Osteoblast (primary cell): ENCODE data around the gene TGFBR3L. TPM values are rescaled to one million over a fixed set of nuclear protein-coding genes. Genes with fewer than 3 reads are reported as not detected.

Source experiments
- DNase-seq: peaks from one replicate; pipeline ENCODE4 v3.0.0; 2011; ENCODE audit warnings: low spot score, mixed read lengths; ENCODE audit not compliant: insufficient read length; ENCODE audit errors: missing footprints
- H2AFZ ChIP-seq: 2 replicates; pipeline ENCODE4 v1.6.0; 2011; ENCODE audit warnings: mild to moderate bottlenecking, low read length
- H3K27ac ChIP-seq: 2 replicates; pipeline ENCODE4 v1.5.1; 2011; ENCODE audit warnings: mild to moderate bottlenecking, low read depth, low read length, moderate library complexity
- H3K27me3 ChIP-seq: 2 replicates; pipeline ENCODE4 v1.6.0; 2012; ENCODE audit warnings: mild to moderate bottlenecking, control low read depth, inconsistent platforms, low read length, moderate library complexity; ENCODE audit not compliant: insufficient read depth
- H3K36me3 ChIP-seq: 2 replicates; pipeline ENCODE4 v1.5.1; 2011; ENCODE audit warnings: mild to moderate bottlenecking, low read length, control low read depth, moderate library complexity; ENCODE audit not compliant: insufficient read depth
- H3K4me1 ChIP-seq: 2 replicates; pipeline ENCODE4 v1.5.1; 2011; ENCODE audit warnings: mild to moderate bottlenecking, low read length, control low read depth, moderate library complexity; ENCODE audit not compliant: insufficient read depth
- H3K4me2 ChIP-seq: 2 replicates; pipeline ENCODE4 v1.6.0; 2011; ENCODE audit warnings: mild to moderate bottlenecking, low read length; ENCODE audit not compliant: insufficient read depth
- H3K4me3 ChIP-seq: fragments of 200-600 bp; sonication (generic); 3 replicates; pipeline ENCODE4 v1.5.1; 2012; ENCODE audit warnings: mild to moderate bottlenecking, low read length, inconsistent platforms; ENCODE audit not compliant: insufficient read depth
- H3K79me2 ChIP-seq: 2 replicates; pipeline ENCODE4 v1.6.0; 2012; ENCODE audit warnings: mild to moderate bottlenecking, low read length, control low read depth, inconsistent platforms; ENCODE audit not compliant: insufficient read depth
- H3K9me3 ChIP-seq: 2 replicates; pipeline ENCODE4 v1.5.1; 2011; ENCODE audit warnings: low read depth, low read length, control low read depth
- H4K20me1 ChIP-seq: 2 replicates; pipeline ENCODE4 v1.6.0; 2012; ENCODE audit warnings: mild to moderate bottlenecking, low read length, control low read depth; ENCODE audit not compliant: insufficient read depth
- total RNA-seq: library from RNA; depleted of rRNA; stranded (reverse); fragments of >200 nt; gene quantifications from 2 replicates; pipeline ENCODE4 v1.2.3, GENCODE V29; 2012
- TF ChIP-seq, protein P1 (sequence below): IDR thresholded peaks from 2 replicates; pipeline ENCODE4 v1.5.1; 2011; ENCODE audit warnings: mild to moderate bottlenecking, low read depth, low read length, moderate library complexity; ENCODE audit errors: extremely low read depth

Gene TGFBR3L
- total RNA-seq, 1 donor = under 0.01 TPM

DNA sequence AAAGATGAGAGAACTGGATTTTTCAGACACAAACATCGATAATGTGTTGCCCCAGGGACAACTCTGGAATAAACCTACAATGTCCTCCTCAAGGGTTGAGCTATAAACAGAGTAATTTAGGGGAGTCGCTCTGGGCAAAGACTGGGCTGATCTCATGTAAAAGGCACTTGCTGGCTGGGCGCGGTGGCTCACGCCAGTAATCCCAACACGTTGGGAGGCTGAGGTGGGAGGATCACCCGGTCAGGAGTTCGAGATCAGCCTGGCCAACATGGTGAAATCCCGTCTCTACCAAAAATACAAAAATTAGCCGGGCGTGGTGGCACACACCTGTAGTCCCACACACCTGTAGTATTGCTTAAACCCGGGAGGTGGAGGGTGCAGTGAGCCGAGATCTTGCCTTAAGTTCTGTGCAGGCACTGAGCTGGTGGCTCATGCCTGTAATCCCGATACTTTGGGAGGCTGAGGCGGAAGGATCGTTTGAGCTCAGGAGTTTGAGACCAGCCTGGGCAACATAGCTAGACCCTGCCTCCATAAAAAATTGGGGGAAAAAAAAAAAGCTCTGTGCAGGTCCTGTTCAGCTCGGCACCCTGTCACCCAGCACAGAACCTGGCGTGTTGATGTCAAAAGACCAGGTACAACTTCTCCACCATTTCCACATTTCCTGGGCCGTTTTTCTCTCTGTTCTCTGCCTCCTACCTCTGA, 27.4 kb downstream of the TGFBR3L start:
- peaks cover 37% of the 10 kb centered on the region for H3K79me2 ChIP-seq
- H3K27me3 ChIP-seq = no peaks in the 10 kb centered on the region
- peaks cover 14% of the 10 kb centered on the region for H3K36me3 ChIP-seq
- H3K4me3 ChIP-seq = peak overlapping the region; percentile 95
- no peak overlapping the region for H3K27ac ChIP-seq
- TF ChIP-seq, protein P1, sequence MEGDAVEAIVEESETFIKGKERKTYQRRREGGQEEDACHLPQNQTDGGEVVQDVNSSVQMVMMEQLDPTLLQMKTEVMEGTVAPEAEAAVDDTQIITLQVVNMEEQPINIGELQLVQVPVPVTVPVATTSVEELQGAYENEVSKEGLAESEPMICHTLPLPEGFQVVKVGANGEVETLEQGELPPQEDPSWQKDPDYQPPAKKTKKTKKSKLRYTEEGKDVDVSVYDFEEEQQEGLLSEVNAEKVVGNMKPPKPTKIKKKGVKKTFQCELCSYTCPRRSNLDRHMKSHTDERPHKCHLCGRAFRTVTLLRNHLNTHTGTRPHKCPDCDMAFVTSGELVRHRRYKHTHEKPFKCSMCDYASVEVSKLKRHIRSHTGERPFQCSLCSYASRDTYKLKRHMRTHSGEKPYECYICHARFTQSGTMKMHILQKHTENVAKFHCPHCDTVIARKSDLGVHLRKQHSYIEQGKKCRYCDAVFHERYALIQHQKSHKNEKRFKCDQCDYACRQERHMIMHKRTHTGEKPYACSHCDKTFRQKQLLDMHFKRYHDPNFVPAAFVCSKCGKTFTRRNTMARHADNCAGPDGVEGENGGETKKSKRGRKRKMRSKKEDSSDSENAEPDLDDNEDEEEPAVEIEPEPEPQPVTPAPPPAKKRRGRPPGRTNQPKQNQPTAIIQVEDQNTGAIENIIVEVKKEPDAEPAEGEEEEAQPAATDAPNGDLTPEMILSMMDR = no peak
- H4K20me1 ChIP-seq = peaks cover 5% of the 10 kb centered on the region
- DNase-seq = no peak
- H3K4me1 ChIP-seq = peaks cover 14% of the 10 kb centered on the region
- H2AFZ ChIP-seq = no peak overlapping the region
- peak overlapping the region; percentile 84 for H3K4me2 ChIP-seq
- no peaks in the 10 kb centered on the region for H3K9me3 ChIP-seq

DNA sequence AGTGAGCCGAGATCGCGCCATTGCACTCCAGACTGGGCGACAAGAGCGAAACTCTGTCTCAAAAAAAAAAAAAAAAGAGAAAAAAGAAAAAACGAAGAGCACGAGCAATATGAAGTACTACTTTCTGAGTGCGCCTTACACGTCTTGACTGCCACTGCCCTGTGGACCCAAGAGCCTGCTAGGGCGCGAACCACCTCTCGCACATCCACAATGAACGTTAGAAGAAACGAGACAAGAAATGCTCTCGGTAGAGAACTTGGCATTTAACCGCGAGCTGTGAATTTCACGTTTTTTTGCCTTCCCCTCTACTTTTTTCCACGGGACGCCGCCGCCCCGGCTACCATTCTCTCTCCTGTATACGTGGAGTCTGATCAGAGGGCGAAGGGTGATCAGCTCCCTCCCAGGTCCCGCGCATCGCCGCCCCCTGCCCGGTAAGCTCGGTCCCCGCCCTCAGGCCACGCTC, 28.4 kb downstream of the TGFBR3L start:
- DNase-seq = peak; percentile 73
- H3K4me1 ChIP-seq = peaks cover 14% of the 10 kb centered on the region
- peaks cover 5% of the 10 kb centered on the region for H4K20me1 ChIP-seq
- peak overlapping the region; percentile 84 for H3K4me2 ChIP-seq
- H2AFZ ChIP-seq = peak overlapping the region; percentile 87
- no peaks in the 10 kb centered on the region for H3K27me3 ChIP-seq
- peak overlapping the region; percentile 95 for H3K27ac ChIP-seq
- no peaks in the 10 kb centered on the region for H3K9me3 ChIP-seq
- peaks cover 35% of the 10 kb centered on the region for H3K79me2 ChIP-seq
- TF ChIP-seq, protein P1 = no peak
- H3K4me3 ChIP-seq = peak overlapping the region; percentile 95
- peaks cover 11% of the 10 kb centered on the region for H3K36me3 ChIP-seq

DNA sequence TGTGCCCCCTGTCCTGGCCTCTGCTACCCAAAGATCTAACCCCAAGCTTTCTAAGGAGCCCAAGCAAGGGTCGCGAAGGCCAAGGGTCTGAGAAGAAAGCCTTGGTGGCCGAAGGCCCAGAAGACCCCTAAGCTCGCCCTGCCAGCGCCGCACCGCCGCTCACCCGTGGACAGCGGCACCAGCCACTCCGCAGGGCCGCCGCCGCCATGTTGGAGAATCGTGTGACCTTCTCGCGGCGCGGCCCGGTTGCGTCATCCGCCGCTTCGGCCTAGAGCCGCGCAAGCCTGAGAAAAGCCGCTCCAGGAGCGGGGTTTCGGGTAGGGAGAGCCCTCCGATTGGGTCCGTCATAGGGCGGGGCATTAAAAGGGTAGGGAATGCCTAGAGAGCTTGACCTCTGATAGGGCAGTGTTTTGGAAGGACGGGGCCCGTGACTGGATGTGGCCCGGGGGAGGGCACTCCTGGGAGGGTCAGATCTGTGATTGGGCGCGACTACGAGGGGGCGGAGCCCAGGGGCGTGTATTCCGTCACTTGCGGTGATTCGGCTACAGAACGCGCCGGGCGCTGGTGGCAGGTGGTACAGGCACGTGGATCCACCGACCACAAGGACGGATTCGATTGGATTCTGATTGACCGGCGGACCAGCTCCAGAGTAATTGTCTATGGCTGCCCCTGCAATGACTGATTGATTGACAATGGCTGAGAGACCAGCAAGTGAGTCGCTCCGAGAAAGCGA, 29.0 kb downstream of the TGFBR3L start, which contains the start of gene TIMM44:
Gene TIMM44, minus strand, starts transcription at position 223 of the 733 bp plus-strand sequence. Its CDS starts 15 bp downstream, at position 208.
- Histone ChIP-seq H4K20me1 (peaks cover 5% of the 10 kb centered on the region), H3K27ac (peak within 1 kb of the TSS; percentile 95), H3K27me3 (no peaks in the 10 kb centered on the region), H3K36me3 (peaks cover 7% of the 10 kb centered on the region), H3K4me3 (peak within 1 kb of the TSS; percentile 95), H3K79me2 (peaks cover 35% of the 10 kb centered on the region), H3K4me1 (peaks cover 14% of the 10 kb centered on the region), H3K4me2 (peak within 1 kb of the TSS; percentile 99), H2AFZ (peak within 1 kb of the TSS; percentile 92), H3K9me3 (no peaks in the 10 kb centered on the region)
- DNase-seq = peak; percentile 99
- TF ChIP-seq, protein P1 = no peak
